Hepatocyte (in vitro differentiated cells): ENCODE measurements around the gene TNFSF15. TPM values are rescaled to one million over a fixed set of nuclear protein-coding genes. Genes with fewer than 3 reads are reported as not detected.

ENCODE experiments used
- DNase-seq: peaks from one replicate; pipeline ENCODE4 v3.0.0-alpha.2; 2016; ENCODE audit warnings: low spot score
- H2AFZ ChIP-seq: fragments of 200-600 bp; sonication (generic); 2 replicates; pipeline ENCODE4 v1.6.0; 2016; ENCODE audit warnings: antibody characterized with exemption, mild to moderate bottlenecking
- H3K27ac ChIP-seq: fragments of 200-600 bp; sonication (generic); 2 replicates; pipeline ENCODE4 v1.5.1; 2016; ENCODE audit warnings: mild to moderate bottlenecking
- H3K27me3 ChIP-seq: fragments of 200-600 bp; sonication (generic); 2 replicates; pipeline ENCODE4 v1.6.1; 2016
- H3K36me3 ChIP-seq: fragments of 200-600 bp; sonication (generic); replicated peaks from 2 replicates; pipeline ENCODE4 v1.5.1; 2016; ENCODE audit warnings: low read depth; ENCODE audit not compliant: insufficient read depth
- H3K4me1 ChIP-seq: fragments of 200-600 bp; sonication (generic); 2 replicates; pipeline ENCODE4 v1.5.1; 2016; ENCODE audit warnings: mild to moderate bottlenecking, moderate library complexity; ENCODE audit not compliant: insufficient read depth
- H3K4me2 ChIP-seq: fragments of 200-600 bp; sonication (generic); 2 replicates; pipeline ENCODE4 v1.6.0; 2016
- H3K4me3 ChIP-seq: fragments of 200-600 bp; sonication (generic); 2 replicates; pipeline ENCODE4 v1.5.1; 2016; ENCODE audit warnings: mild to moderate bottlenecking
- H3K79me2 ChIP-seq: fragments of 200-600 bp; sonication (generic); 2 replicates; pipeline ENCODE4 v1.6.0; 2017; ENCODE audit warnings: mild to moderate bottlenecking
- H3K9me2 ChIP-seq: fragments of 200-600 bp; sonication (generic); replicated peaks from 2 replicates; pipeline ENCODE4 v1.6.0; 2017; ENCODE audit warnings: mild to moderate bottlenecking; ENCODE audit not compliant: insufficient read depth
- H3K9me3 ChIP-seq: fragments of 200-600 bp; sonication (generic); 2 replicates; pipeline ENCODE4 v1.5.1; 2016; ENCODE audit warnings: low read depth, mild to moderate bottlenecking
- H4K20me1 ChIP-seq: fragments of 200-600 bp; sonication (generic); 2 replicates; pipeline ENCODE4 v1.6.0; 2016; ENCODE audit warnings: mild to moderate bottlenecking; ENCODE audit not compliant: insufficient read depth, poor library complexity, severe bottlenecking
- CTCF ChIP-seq: fragments of 200-600 bp; sonication (generic); IDR thresholded peaks from 2 replicates; pipeline ENCODE4 v1.5.1; 2016; ENCODE audit warnings: antibody characterized with exemption, mild to moderate bottlenecking; ENCODE audit not compliant: poor library complexity
- EZH2 ChIP-seq: fragments of 200-600 bp; sonication (generic); IDR thresholded peaks from 2 replicates; pipeline ENCODE4 v1.6.1; 2016; ENCODE audit warnings: antibody characterized with exemption, mild to moderate bottlenecking, borderline replicate concordance
- EZH2phosphoT487 ChIP-seq: fragments of 200-600 bp; sonication (generic); IDR thresholded peaks from one replicate; pipeline ENCODE4 v1.6.1; 2018; ENCODE audit warnings: antibody characterized with exemption, mild to moderate bottlenecking, low read depth, moderate library complexity; ENCODE audit not compliant: unreplicated experiment, severe bottlenecking
- WGBS: methylation state at CpG from one replicate; pipeline ENCODE4 v1.1.6; 2016; ENCODE audit warnings: low lambda C conversion rate; ENCODE audit errors: missing lambda C conversion rate; 5-methylcytosine and 5-hydroxymethylcytosine counted together
- polyA plus RNA-seq: library from polyadenylated mRNA; unstranded; fragments of >200 nt; fragmentation: Nextera tagmentation; extraction: Ambion mirVana; gene quantifications from 2 replicates; pipeline ENCODE4 v1.2.1, GENCODE V29; 2016
- total RNA-seq: library from RNA; depleted of rRNA; stranded (reverse); fragments of >200 nt; gene quantifications from 2 replicates; pipeline ENCODE4 v1.2.3, GENCODE V29; 2014

TNFSF15 gene
- total and polyA plus RNA-seq, 2 experiments from 2014 or later: 3.3 to 8.5 TPM

- no peak for DNase-seq
- H3K4me3 ChIP-seq: no peak overlapping the region
- no peaks in the 10 kb centered on the region for H3K9me3 ChIP-seq
- H3K27me3 ChIP-seq: no peaks in the 10 kb centered on the region
- H3K27ac ChIP-seq: no peak overlapping the region
- H3K9me2 ChIP-seq: no peaks in the 10 kb centered on the region
- H3K4me1 ChIP-seq: no peaks in the 10 kb centered on the region
- no peaks in the 10 kb centered on the region for H4K20me1 ChIP-seq
- H2AFZ ChIP-seq: no peak overlapping the region
- no peaks in the 10 kb centered on the region for H3K79me2 ChIP-seq
- H3K36me3 ChIP-seq: no peaks in the 10 kb centered on the region
- no peak overlapping the region for H3K4me2 ChIP-seq
- 44% methylated on average over 6 of the region's 6 CpGs for WGBS
- TF ChIP-seq CTCF: no peak
- no peak for TF ChIP-seq EZH2phosphoT487
- TF ChIP-seq EZH2: no peak
These were observed 15.3 kb downstream of the TNFSF15 start for GRCh38 chr9:114790521-114790920.

GRCh38 chr9:114789006-114789405, 16.8 kb downstream of the TNFSF15 start:
- H3K9me3 ChIP-seq: no peaks in the 10 kb centered on the region
- H3K4me2 ChIP-seq: no peak overlapping the region
- no peaks in the 10 kb centered on the region for H4K20me1 ChIP-seq
- no peaks in the 10 kb centered on the region for H3K4me1 ChIP-seq
- no peak for TF ChIP-seq EZH2phosphoT487
- no peak for TF ChIP-seq CTCF
- TF ChIP-seq EZH2: no peak
- H2AFZ ChIP-seq: no peak overlapping the region
- H3K79me2 ChIP-seq: no peaks in the 10 kb centered on the region
- H3K27me3 ChIP-seq: no peaks in the 10 kb centered on the region
- H3K27ac ChIP-seq: no peak overlapping the region
- no peak for DNase-seq
- H3K4me3 ChIP-seq: no peak overlapping the region
- H3K36me3 ChIP-seq: no peaks in the 10 kb centered on the region
- 100% methylated on average over 3 of the region's 3 CpGs for WGBS
- no peaks in the 10 kb centered on the region for H3K9me2 ChIP-seq

GRCh38 chr9:114787781-114788498, 17.9 kb downstream of the TNFSF15 start:
- H3K4me1 ChIP-seq: no peaks in the 10 kb centered on the region
- H2AFZ ChIP-seq: no peak overlapping the region
- no peaks in the 10 kb centered on the region for H3K9me2 ChIP-seq
- WGBS: 81% methylated on average over 4 of the region's 4 CpGs
- TF ChIP-seq EZH2phosphoT487 (no peak), CTCF (no peak), EZH2 (no peak)
- no peaks in the 10 kb centered on the region for H3K79me2 ChIP-seq
- H4K20me1 ChIP-seq: no peaks in the 10 kb centered on the region
- DNase-seq: no peak
- no peak overlapping the region for H3K4me2 ChIP-seq
- H3K36me3 ChIP-seq: no peaks in the 10 kb centered on the region
- no peak overlapping the region for H3K4me3 ChIP-seq
- H3K27me3 ChIP-seq: no peaks in the 10 kb centered on the region
- H3K9me3 ChIP-seq: no peaks in the 10 kb centered on the region
- H3K27ac ChIP-seq: no peak overlapping the region
